B cell (primary cell): ENCODE data around the gene AFDN. TPM values are rescaled to one million over a fixed set of nuclear protein-coding genes. Genes with fewer than 3 reads are reported as not detected.

ENCODE experiments used
- ATAC-seq: fragments of 200-7000 bp; cut with Tn5 transposase; one replicate; pipeline ENCODE4 v1.10.0; 2021; ENCODE audit warnings: low read depth, mild to moderate bottlenecking, moderate number of reproducible peaks, moderate library complexity
- CTCF ChIA-PET: fragments of 350-600 bp; sonication (Branson Sonifier 250); formaldehyde crosslinking; loops from one replicate; lab custom pipeline; 2021; ENCODE audit warnings: antibody characterized with exemption, inconsistent platforms; lab: Charles Lee
- POLR2A ChIA-PET: fragments of 350-600 bp; sonication (Branson Sonifier 250); formaldehyde crosslinking; loops from one replicate; lab custom pipeline; 2021; ENCODE audit warnings: antibody characterized with exemption; lab: Charles Lee
- DNase-seq: peaks from one replicate; pipeline ENCODE4 v3.0.0; 2013
- H2AFZ ChIP-seq: 2 replicates; pipeline ENCODE4 v1.6.1; 2012; ENCODE audit warnings: mild to moderate bottlenecking, low read depth, low read length; ENCODE audit not compliant: insufficient read depth, poor library complexity, severe bottlenecking
- H3K27ac ChIP-seq, 2 donors: 1 replicate in 1 of 2; 2 replicates in 1 of 2; pipeline ENCODE4 v1.5.1; 2012 to 2013; ENCODE audit warnings: low read length in 2 of 2, mild to moderate bottlenecking in 2 of 2, moderate library complexity in 1 of 2
- H3K27me3 ChIP-seq, 4 experiments: fragments of 200-600 bp in 1 of 4; sonication (generic) in 1 of 4; replicated peaks in 1 of 4; 1 replicate in 2 of 4; 2 replicates in 2 of 4; pipeline versions ENCODE4 v1.6.1 to v1.7.0; 2013 to 2016; ENCODE audit warnings: low read length in 3 of 4, mild to moderate bottlenecking in 2 of 4, mixed read lengths in 1 of 4, moderate library complexity in 1 of 4; ENCODE audit not compliant: insufficient read depth in 4 of 4, control insufficient read depth in 3 of 4; ENCODE audit errors: control extremely low read depth in 1 of 4
- H3K36me3 ChIP-seq, 2 experiments: replicated peaks in 1 of 2; 1 replicate in 1 of 2; 2 replicates in 1 of 2; pipeline versions ENCODE4 v1.6.1 to v1.7.1; 2013; ENCODE audit warnings: low read length in 1 of 2; ENCODE audit not compliant: insufficient read depth in 2 of 2, control insufficient read depth in 1 of 2; ENCODE audit errors: control extremely low read depth in 1 of 2, extremely low read depth in 1 of 2
- H3K4me1 ChIP-seq, 2 donors: fragments of 200-600 bp in 1 of 2; sonication (generic) in 1 of 2; 1 replicate in 1 of 2; 2 replicates in 1 of 2; pipeline versions ENCODE4 v1.5.1 to v1.6.1; 2013 to 2017; ENCODE audit warnings: low read length in 2 of 2; ENCODE audit not compliant: control insufficient read depth in 2 of 2, insufficient read depth in 2 of 2
- H3K4me2 ChIP-seq: replicated peaks from 2 replicates; pipeline ENCODE3; 2012; ENCODE audit warnings: mild to moderate bottlenecking, low read depth, low read length; ENCODE audit not compliant: poor library complexity, severe bottlenecking
- H3K4me3 ChIP-seq, 5 experiments: fragments of 200-600 bp in 1 of 5; sonication (generic) in 1 of 5; 1 replicate in 3 of 5; 2 replicates in 2 of 5; pipeline versions ENCODE4 v1.5.1 to v1.7.0; 2011 to 2016; ENCODE audit warnings: low read length in 4 of 5, mild to moderate bottlenecking in 4 of 5, low read depth in 2 of 5, control low read depth in 1 of 5, moderate library complexity in 1 of 5; ENCODE audit not compliant: insufficient read depth in 1 of 5; ENCODE audit errors: control extremely low read depth in 1 of 5, extremely low read depth in 1 of 5
- H3K79me2 ChIP-seq: fragments of 200-600 bp; sonication (generic); one replicate; pipeline ENCODE4 v1.6.0; 2016; ENCODE audit warnings: low read length; ENCODE audit not compliant: control insufficient read depth, insufficient read depth
- H3K9ac ChIP-seq: fragments of 200-600 bp; sonication (generic); 2 replicates; pipeline ENCODE4 v1.6.1; 2017; ENCODE audit warnings: mild to moderate bottlenecking, low read length, moderate library complexity
- H3K9me3 ChIP-seq, 3 donors: one replicate each; pipeline versions ENCODE4 v1.6.1 to v1.7.1; 2013; ENCODE audit warnings: low read length in 2 of 3; ENCODE audit not compliant: control insufficient read depth in 2 of 3, insufficient read depth in 1 of 3; ENCODE audit errors: control extremely low read depth in 1 of 3
- H4K20me1 ChIP-seq: 2 replicates; pipeline ENCODE4 v1.6.0; 2012; ENCODE audit warnings: mild to moderate bottlenecking, low read length; ENCODE audit not compliant: insufficient read depth, control insufficient read depth, poor library complexity, severe bottlenecking
- H3K27ac Mint-ChIP-seq: one replicate; pipeline ENCODE4 v1.8.0; 2021; ENCODE audit warnings: mixed read lengths
- H3K27me3 Mint-ChIP-seq: one replicate; pipeline ENCODE4 v1.8.0; 2021; ENCODE audit warnings: mixed read lengths
- H3K4me1 Mint-ChIP-seq: one replicate; pipeline ENCODE4 v1.8.0; 2021; ENCODE audit warnings: mixed read lengths
- H3K4me3 Mint-ChIP-seq: one replicate; pipeline ENCODE4 v1.8.0; 2021; ENCODE audit warnings: mixed read lengths
- H3K9me3 Mint-ChIP-seq: one replicate; pipeline ENCODE4 v1.8.0; 2022; ENCODE audit warnings: mixed read lengths; ENCODE audit not compliant: insufficient read depth
- EZH2 ChIP-seq: IDR thresholded peaks from 2 replicates; pipeline ENCODE4 v1.6.1; 2012; ENCODE audit warnings: borderline replicate concordance, low read depth, mild to moderate bottlenecking, moderate library complexity, low read length; ENCODE audit not compliant: insufficient read depth, poor library complexity, severe bottlenecking
- WGBS: methylation state at CpG from one replicate; pipeline ENCODE4 v1.1.5; 2013; ENCODE audit warnings: missing lambda C conversion rate; ENCODE audit not compliant: insufficient coverage; 5-methylcytosine and 5-hydroxymethylcytosine counted together
- intact Hi-C: fragments of 100-400 bp; cut with micrococcal nuclease; formaldehyde crosslinking; loops from one replicate; pipeline ENCODE4 v1.10.0; 2022
- polyA plus RNA-seq: library from polyadenylated mRNA; depleted of rRNA; stranded (reverse); fragments of >200 nt; gene quantifications from 2 replicates; pipeline ENCODE4 v1.2.3, GENCODE V29; 2012
- total RNA-seq, 2 donors: library from RNA; stranded (reverse); fragments of 120-200 nt in 1 of 2; gene quantifications; 1 replicate in 1 of 2; 2 replicates in 1 of 2; pipeline versions ENCODE4 v1.2.3 to v1.2.4, GENCODE V29; 2013 to 2022
- TF ChIP-seq, protein P1 (sequence below): fragments of 200-600 bp; IDR thresholded peaks from one replicate; pipeline ENCODE4 v1.8.0; 2022; ENCODE audit warnings: antibody characterized with exemption, mild to moderate bottlenecking

The AFDN gene
- total and polyA plus RNA-seq, 2 donors (not counting 1 experiment from before 2014, with no cell fraction given) = 15.4 to 70.5 TPM

DNA sequence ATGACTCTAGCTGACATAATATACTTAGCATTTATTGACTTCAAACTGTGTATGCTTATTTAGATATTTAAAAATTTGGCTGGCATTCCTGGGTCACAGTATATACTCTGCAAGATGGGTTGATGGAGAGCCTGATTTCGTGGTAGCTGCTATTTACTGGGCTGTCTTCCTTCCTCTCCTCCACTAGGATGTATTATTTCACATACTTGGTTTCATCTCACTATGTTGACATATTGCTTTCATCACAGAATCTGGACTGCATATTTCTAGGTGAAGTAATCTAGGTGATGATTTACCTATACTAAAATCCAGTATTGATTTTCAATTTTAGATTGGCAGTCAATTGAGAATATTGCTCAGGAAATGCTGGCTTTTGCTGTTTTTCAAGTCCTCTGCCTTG, 15.7 kb downstream of the AFDN start:
- H3K27me3 Mint-ChIP-seq = peaks cover 7% of the 10 kb centered on the region
- WGBS = no CpG with 5 or more reads among the region's 1 CpG
- DNase-seq = no peak
- Histone ChIP-seq H3K4me2 (no peak overlapping the region), H3K9ac (no peak overlapping the region), H2AFZ (no peak overlapping the region), H3K27ac (no peak overlapping the region), H3K79me2 (peaks cover 4% of the 10 kb centered on the region), H3K4me1 (no peaks in the 10 kb centered on the region), H3K9me3 (no peaks in the 10 kb centered on the region), H3K27me3 (no peaks in the 10 kb centered on the region), H3K4me3 (no peak overlapping the region), H3K36me3 (no peaks in the 10 kb centered on the region), H4K20me1 (no peaks in the 10 kb centered on the region)
- intact Hi-C loops = no loop called here
- TF ChIP-seq EZH2 = no peak
- TF ChIP-seq, protein P1, sequence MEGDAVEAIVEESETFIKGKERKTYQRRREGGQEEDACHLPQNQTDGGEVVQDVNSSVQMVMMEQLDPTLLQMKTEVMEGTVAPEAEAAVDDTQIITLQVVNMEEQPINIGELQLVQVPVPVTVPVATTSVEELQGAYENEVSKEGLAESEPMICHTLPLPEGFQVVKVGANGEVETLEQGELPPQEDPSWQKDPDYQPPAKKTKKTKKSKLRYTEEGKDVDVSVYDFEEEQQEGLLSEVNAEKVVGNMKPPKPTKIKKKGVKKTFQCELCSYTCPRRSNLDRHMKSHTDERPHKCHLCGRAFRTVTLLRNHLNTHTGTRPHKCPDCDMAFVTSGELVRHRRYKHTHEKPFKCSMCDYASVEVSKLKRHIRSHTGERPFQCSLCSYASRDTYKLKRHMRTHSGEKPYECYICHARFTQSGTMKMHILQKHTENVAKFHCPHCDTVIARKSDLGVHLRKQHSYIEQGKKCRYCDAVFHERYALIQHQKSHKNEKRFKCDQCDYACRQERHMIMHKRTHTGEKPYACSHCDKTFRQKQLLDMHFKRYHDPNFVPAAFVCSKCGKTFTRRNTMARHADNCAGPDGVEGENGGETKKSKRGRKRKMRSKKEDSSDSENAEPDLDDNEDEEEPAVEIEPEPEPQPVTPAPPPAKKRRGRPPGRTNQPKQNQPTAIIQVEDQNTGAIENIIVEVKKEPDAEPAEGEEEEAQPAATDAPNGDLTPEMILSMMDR = no peak
- no peak overlapping the region for H3K27ac Mint-ChIP-seq
- no peaks in the 10 kb centered on the region for H3K9me3 Mint-ChIP-seq
- no peaks in the 10 kb centered on the region for H3K4me1 Mint-ChIP-seq
- no peak for ATAC-seq
- no peak overlapping the region for H3K4me3 Mint-ChIP-seq
- ChIA-PET CTCF (no interaction called here), POLR2A (no interaction called here)

DNA sequence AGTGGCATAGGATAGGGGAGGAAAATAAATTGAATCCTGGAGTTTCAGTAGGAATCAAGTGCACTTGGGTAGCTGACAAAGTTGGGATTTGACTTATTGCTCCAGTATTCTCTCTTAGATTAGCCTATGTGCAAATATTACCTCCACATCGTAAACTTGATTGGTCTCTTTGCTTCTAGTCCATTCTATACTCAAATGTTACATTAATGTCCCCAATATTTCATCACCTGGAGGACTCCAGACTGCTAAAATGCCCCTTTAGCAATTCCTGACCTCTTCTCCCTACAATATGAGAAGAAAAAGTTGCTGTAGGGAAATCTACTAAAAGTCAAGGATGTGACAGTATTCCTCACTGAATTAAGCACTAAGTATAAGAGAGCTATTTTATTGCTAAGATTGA, 16.3 kb downstream of the AFDN start:
- no peak overlapping the region for H3K4me3 ChIP-seq
- no peaks in the 10 kb centered on the region for H3K9me3 Mint-ChIP-seq
- no peak overlapping the region for H3K9ac ChIP-seq
- intact Hi-C loops = no loop called here
- H3K4me1 ChIP-seq = no peaks in the 10 kb centered on the region
- no peak overlapping the region for H3K4me2 ChIP-seq
- H3K4me1 Mint-ChIP-seq = no peaks in the 10 kb centered on the region
- ATAC-seq = no peak
- no peaks in the 10 kb centered on the region for H3K9me3 ChIP-seq
- POLR2A ChIA-PET = no interaction called here
- H3K79me2 ChIP-seq = peaks cover 4% of the 10 kb centered on the region
- CTCF ChIA-PET = no interaction called here
- DNase-seq = no peak
- no peak overlapping the region for H3K4me3 Mint-ChIP-seq
- no peaks in the 10 kb centered on the region for H3K36me3 ChIP-seq
- TF ChIP-seq, protein P1 = no peak
- no peak for TF ChIP-seq EZH2
- no peak overlapping the region for H3K27ac Mint-ChIP-seq
- no peak overlapping the region for H2AFZ ChIP-seq
- no peak overlapping the region for H3K27ac ChIP-seq
- H4K20me1 ChIP-seq = no peaks in the 10 kb centered on the region
- no CpG with 5 or more reads among the region's 1 CpG for WGBS
- H3K27me3 Mint-ChIP-seq = peaks cover 7% of the 10 kb centered on the region
- no peaks in the 10 kb centered on the region for H3K27me3 ChIP-seq
